ENCODE measurements around the gene SLC10A1. TPM values are rescaled to one million over a fixed set of nuclear protein-coding genes. Genes with fewer than 3 reads are reported as not detected.

The SLC10A1 gene
- total RNA-seq, 1 experiment from 2014 or later, result not detected

DNA sequence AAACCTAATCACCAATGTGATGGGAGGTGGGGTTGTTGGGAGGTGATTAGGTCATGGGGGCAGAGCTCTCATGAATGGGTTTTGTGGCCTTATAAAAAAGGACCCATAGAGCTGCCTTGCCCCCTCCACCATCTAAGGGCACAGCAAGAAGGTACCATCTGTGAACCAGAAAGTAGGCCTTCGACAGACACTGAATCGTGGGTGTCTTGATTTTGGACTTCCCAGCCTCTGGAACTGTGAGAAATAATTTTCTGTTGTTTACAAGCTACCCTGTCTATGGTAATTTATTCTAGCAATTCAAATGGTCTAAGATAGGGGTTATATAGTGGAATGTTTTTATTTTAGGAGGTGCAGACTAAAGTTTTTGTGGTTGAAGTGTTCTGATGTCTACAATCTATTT, 7.9 kb upstream of the SLC10A1 start:
- Histone ChIP-seq H3K36me3 (ENCODE audit: control insufficient read depth in 1 of 2, insufficient read depth in 2 of 2, low read length in 2 of 2) (no peaks in the 10 kb centered on the region), H3K9me3 (ENCODE audit: control insufficient read depth in 1 of 2, insufficient read depth in 1 of 2, low read depth in 1 of 2, low read length in 2 of 2) (no peaks in the 10 kb centered on the region), H3K27me3 (ENCODE audit: insufficient read depth, low read length) (no peaks in the 10 kb centered on the region), H4K20me1 (ENCODE audit: insufficient read depth) (no peaks in the 10 kb centered on the region), H3K4me3 (replicated peaks in 1 of 2; ENCODE audit: low read depth in 1 of 2, low read length in 2 of 2) (no peak overlapping the region), H3K4me2 (ENCODE audit: low read length) (no peak overlapping the region), H3K4me1 (ENCODE audit: control insufficient read depth in 1 of 2, insufficient read depth in 2 of 2, low read length in 2 of 2) (no peaks in the 10 kb centered on the region), H3K9me2 (ENCODE audit: insufficient read depth) (no peaks in the 10 kb centered on the region), H3K9ac (ENCODE audit: low read length) (no peak overlapping the region), H3K79me2 (ENCODE audit: insufficient read depth, low read length) (no peaks in the 10 kb centered on the region), H2AFZ (ENCODE audit: low read depth, low read length, poor library complexity, severe bottlenecking) (no peak overlapping the region), H3K27ac (ENCODE audit: low read depth, low read length) (no peak overlapping the region)
- intact Hi-C loops (cut with micrococcal nuclease), result no loop called here
- no peak for ATAC-seq
- DNase-seq (ENCODE audit: low read depth, low spot score), result no peak
- POLR2A ChIA-PET, result no interaction called here
- CTCF ChIA-PET, result no interaction called here
- TF ChIP-seq CEBPB (IDR thresholded peaks at IDR 0.05; ENCODE audit: low read depth) (no peak), JUND (IDR thresholded peaks at IDR 0.05) (no peak), ZFX (IDR thresholded peaks at IDR 0.05) (no peak), YY1 (IDR thresholded peaks at IDR 0.05; ENCODE audit: extremely low read depth, insufficient replicate concordance, low read depth, low read length) (no peak), FOSL1 (IDR thresholded peaks at IDR 0.05; ENCODE audit: low read depth) (no peak), EZH2 (IDR thresholded peaks at IDR 0.05) (no peak), SRF (IDR thresholded peaks at IDR 0.05; ENCODE audit: low read depth) (no peak), ELF1 (IDR thresholded peaks at IDR 0.05; ENCODE audit: borderline replicate concordance, low read depth) (no peak), CBX3 (IDR thresholded peaks at IDR 0.05; ENCODE audit: low read depth) (no peak), SP1 (IDR thresholded peaks at IDR 0.05; ENCODE audit: low read depth) (no peak)
- TF ChIP-seq, protein P1, sequence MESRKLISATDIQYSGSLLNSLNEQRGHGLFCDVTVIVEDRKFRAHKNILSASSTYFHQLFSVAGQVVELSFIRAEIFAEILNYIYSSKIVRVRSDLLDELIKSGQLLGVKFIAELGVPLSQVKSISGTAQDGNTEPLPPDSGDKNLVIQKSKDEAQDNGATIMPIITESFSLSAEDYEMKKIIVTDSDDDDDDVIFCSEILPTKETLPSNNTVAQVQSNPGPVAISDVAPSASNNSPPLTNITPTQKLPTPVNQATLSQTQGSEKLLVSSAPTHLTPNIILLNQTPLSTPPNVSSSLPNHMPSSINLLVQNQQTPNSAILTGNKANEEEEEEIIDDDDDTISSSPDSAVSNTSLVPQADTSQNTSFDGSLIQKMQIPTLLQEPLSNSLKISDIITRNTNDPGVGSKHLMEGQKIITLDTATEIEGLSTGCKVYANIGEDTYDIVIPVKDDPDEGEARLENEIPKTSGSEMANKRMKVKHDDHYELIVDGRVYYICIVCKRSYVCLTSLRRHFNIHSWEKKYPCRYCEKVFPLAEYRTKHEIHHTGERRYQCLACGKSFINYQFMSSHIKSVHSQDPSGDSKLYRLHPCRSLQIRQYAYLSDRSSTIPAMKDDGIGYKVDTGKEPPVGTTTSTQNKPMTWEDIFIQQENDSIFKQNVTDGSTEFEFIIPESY (IDR thresholded peaks at IDR 0.05; ENCODE audit: extremely low read depth, insufficient replicate concordance, low read length), result no peak
- TF ChIP-seq, protein P2, sequence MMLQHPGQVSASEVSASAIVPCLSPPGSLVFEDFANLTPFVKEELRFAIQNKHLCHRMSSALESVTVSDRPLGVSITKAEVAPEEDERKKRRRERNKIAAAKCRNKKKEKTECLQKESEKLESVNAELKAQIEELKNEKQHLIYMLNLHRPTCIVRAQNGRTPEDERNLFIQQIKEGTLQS (IDR thresholded peaks at IDR 0.05), result no peak
- TF ChIP-seq, protein P3, sequence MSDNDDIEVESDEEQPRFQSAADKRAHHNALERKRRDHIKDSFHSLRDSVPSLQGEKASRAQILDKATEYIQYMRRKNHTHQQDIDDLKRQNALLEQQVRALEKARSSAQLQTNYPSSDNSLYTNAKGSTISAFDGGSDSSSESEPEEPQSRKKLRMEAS (IDR thresholded peaks at IDR 0.05), result no peak
- RAD21 ChIA-PET (ENCODE audit: low non-redundant PET in 1 of 2, low total read pairs in 2 of 2, uncharacterized antibody in 2 of 2, unreplicated experiment in 2 of 2), result no interaction called here
- no TSS peak for BruUV-seq (replicated peaks)

All from HCT116 (cell line).